Sigmoid colon (tissue), 4 donors: Measurements from ENCODE around the gene RFPL3.

Experiments
- CTCF ChIP-seq, 4 experiments: fragments of 450-650 bp in 3 of 4; fragments of 200-600 bp in 1 of 4; IDR thresholded peaks; one replicate each; pipeline ENCODE4 v1.5.1; 2016 to 2019; ENCODE audit warnings: antibody characterized with exemption in 4 of 4, mild to moderate bottlenecking in 3 of 4, moderate library complexity in 2 of 4
- EP300 ChIP-seq, 4 donors: sonication (generic); formaldehyde crosslinking; IDR thresholded peaks; one replicate each; pipeline ENCODE4 v1.6.1; 2017; ENCODE audit warnings: antibody characterized with exemption in 4 of 4
- POLR2A ChIP-seq, 2 donors: fragments of 450-650 bp; IDR thresholded peaks; one replicate each; pipeline ENCODE4 v1.6.1; 2016; ENCODE audit warnings: antibody characterized with exemption in 2 of 2, mild to moderate bottlenecking in 2 of 2, moderate library complexity in 2 of 2
- POLR2AphosphoS5 ChIP-seq, 4 donors: sonication (generic); formaldehyde crosslinking; IDR thresholded peaks; one replicate each; pipeline ENCODE4 v1.6.1; 2017; ENCODE audit warnings: antibody characterized with exemption in 4 of 4

GRCh38 chr22:32375678-32376450 lies 18.2 kb downstream of the RFPL3 start:
- no peak for TF ChIP-seq POLR2A (IDR thresholded peaks at IDR 0.05)
- no peak for TF ChIP-seq CTCF (IDR thresholded peaks at IDR 0.05)
- TF ChIP-seq EP300 (IDR thresholded peaks at IDR 0.05) = no peak
- TF ChIP-seq POLR2AphosphoS5 (IDR thresholded peaks at IDR 0.05) = no peak
